Naive thymus-derived CD8-positive, alpha-beta T cell (primary cell): ENCODE measurements around the gene C12orf43. TPM values are rescaled to one million over a fixed set of nuclear protein-coding genes. Genes with fewer than 3 reads are reported as not detected.

Experiments used
- ATAC-seq, 2 donors: fragments of 150-1000 bp; cut with Tn5 transposase in 1 of 2; sonication (Bioruptor Pico), chemical (Tn5 transposase) in 1 of 2; 1 replicate in 1 of 2; 2 replicates in 1 of 2; pipeline ENCODE4 v1.10.0; 2021; ENCODE audit warnings: mild to moderate bottlenecking in 2 of 2, moderate library complexity in 2 of 2
- POLR2A ChIA-PET: fragments of 350-600 bp; sonication (Branson Sonifier 250); formaldehyde crosslinking; loops from one replicate; lab custom pipeline; 2021; ENCODE audit warnings: antibody characterized with exemption; lab: Charles Lee
- DNase-seq, 10 donors: peaks; one replicate each; pipeline versions ENCODE4 v3.0.0 to v3.0.0-alpha.2; 2020 to 2022
- H3K27ac Mint-ChIP-seq, 10 donors: one replicate each; pipeline ENCODE4 v1.8.0; 2020 to 2022; ENCODE audit warnings: mild to moderate bottlenecking in 10 of 10, mixed read lengths in 10 of 10, moderate library complexity in 4 of 10, inconsistent platforms in 1 of 10
- H3K27me3 Mint-ChIP-seq, 5 donors: one replicate each; pipeline ENCODE4 v1.8.0; 2021 to 2022; ENCODE audit warnings: mixed read lengths in 5 of 5
- H3K36me3 Mint-ChIP-seq, 3 donors: one replicate each; pipeline ENCODE4 v1.8.0; 2020 to 2022; ENCODE audit warnings: mixed read lengths in 3 of 3, mild to moderate bottlenecking in 2 of 3, inconsistent platforms in 1 of 3
- H3K4me1 Mint-ChIP-seq, 4 donors: one replicate each; pipeline ENCODE4 v1.8.0; 2021 to 2022; ENCODE audit warnings: mixed read lengths in 4 of 4
- H3K4me3 Mint-ChIP-seq, 10 donors: one replicate each; pipeline ENCODE4 v1.8.0; 2020 to 2022; ENCODE audit warnings: mild to moderate bottlenecking in 10 of 10, mixed read lengths in 10 of 10, moderate library complexity in 6 of 10, inconsistent platforms in 1 of 10
- H3K9me3 Mint-ChIP-seq, 9 donors: one replicate each; pipeline ENCODE4 v1.8.0; 2020 to 2022; ENCODE audit warnings: mixed read lengths in 9 of 9, mild to moderate bottlenecking in 3 of 9, inconsistent platforms in 1 of 9, moderate library complexity in 1 of 9
- polyA plus RNA-seq, 3 donors: library from polyadenylated mRNA; unstranded; fragments of 300-500 nt; fragmentation: Illumina TruSeq; gene quantifications; one replicate each; pipeline ENCODE4 v1.2.3, GENCODE V29; 2021
- total RNA-seq, 8 experiments: library from RNA in 2 of 8; stranded (reverse) in 2 of 8; gene quantifications; one replicate each; pipeline ENCODE4 v1.2.3 and lab custom pipeline; 2021 to 2026

C12orf43 gene
- total and polyA plus RNA-seq, 5 experiments from 2014 or later: 18.1 to 26.0 (median 23.4) TPM

DNA sequence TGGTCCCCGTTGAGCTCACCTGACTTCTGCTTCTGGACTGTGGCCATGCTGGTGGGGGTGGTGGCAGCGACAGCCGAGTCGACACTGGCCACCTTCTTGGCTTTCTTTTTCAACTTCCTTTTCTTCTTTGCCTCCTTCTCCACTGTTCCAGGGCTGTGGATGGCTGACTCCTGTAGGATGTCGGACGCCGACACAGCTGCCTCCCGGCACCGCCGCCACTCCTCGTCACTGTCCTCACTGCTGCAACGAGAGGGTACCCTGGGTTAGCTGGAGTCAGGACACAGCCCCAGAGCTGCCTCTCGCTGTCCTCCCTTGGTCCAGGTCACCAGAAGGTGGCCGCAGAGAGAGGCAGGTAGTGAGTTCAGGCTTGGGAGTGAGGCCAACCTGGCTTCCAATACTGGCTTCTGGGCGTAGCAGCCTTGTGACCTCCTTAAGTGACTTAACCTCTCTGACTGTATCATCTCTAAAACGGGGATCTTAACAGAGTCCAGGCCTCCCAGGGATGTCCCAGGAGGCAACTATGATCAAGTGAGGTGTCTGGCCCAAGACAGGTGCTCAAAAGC is 12.0 kb downstream of the C12orf43 start:
- no peak for ATAC-seq
- DNase-seq: no peak
- Mint-ChIP-seq H3K9me3 (no peaks in the 10 kb centered on the region), H3K27ac (peak overlapping the region in 1 of 10 donors; percentile 54), H3K4me1 (peaks cover 0 to 2% (median 0%) of the 10 kb centered on the region in 4 donors), H3K27me3 (no peaks in the 10 kb centered on the region), H3K4me3 (no peak overlapping the region), H3K36me3 (peaks cover 0 to 70% (median 21%) of the 10 kb centered on the region in 3 donors)
- POLR2A ChIA-PET: no interaction called here

- Mint-ChIP-seq H3K27me3 (no peaks in the 10 kb centered on the region), H3K36me3 (peaks cover 0 to 63% (median 18%) of the 10 kb centered on the region in 3 donors), H3K4me3 (no peak overlapping the region), H3K4me1 (peaks cover 0 to 2% (median 0%) of the 10 kb centered on the region in 4 donors), H3K9me3 (no peaks in the 10 kb centered on the region), H3K27ac (peak overlapping the region in 2 of 10 donors; percentile 2 to 73)
- ATAC-seq (no peak), DNase-seq (no peak)
- POLR2A ChIA-PET: no interaction called here
Measured at GRCh38 chr12:121003650-121004049, 12.6 kb downstream of the C12orf43 start.

DNA sequence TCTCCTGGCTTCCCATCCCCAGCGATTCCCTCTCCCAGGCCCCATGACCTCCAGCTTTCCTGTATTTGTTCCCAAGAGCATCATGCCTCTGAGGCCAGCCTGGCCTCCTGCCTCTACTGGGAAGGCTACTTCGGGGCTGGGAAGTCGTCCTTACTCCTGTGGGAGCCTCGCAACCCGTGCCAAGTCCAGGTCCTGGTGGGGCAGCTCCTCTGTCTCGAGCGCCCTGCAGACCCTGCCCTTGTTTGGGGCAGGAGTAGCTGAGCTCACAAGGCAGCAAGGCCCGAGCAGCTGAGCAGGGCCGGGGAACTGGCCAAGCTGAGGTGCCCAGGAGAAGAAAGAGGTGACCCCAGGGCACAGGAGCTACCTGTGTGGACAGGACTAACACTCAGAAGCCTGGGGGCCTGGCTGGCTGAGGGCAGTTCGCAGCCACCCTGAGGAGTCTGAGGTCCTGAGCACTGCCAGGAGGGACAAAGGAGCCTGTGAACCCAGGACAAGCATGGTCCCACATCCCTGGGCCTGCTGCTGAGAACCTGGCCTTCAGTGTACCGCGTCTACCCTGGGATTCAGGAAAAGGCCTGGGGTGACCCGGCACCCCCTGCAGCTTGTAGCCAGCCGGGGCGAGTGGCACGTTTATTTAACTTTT is 14.3 kb downstream of the C12orf43 start:
- peaks cover 0 to 48% (median 14%) of the 10 kb centered on the region in 3 donors for H3K36me3 Mint-ChIP-seq
- no peak overlapping the region for H3K4me3 Mint-ChIP-seq
- DNase-seq: no peak
- H3K9me3 Mint-ChIP-seq: no peaks in the 10 kb centered on the region
- H3K4me1 Mint-ChIP-seq: peaks cover 0 to 2% (median 0%) of the 10 kb centered on the region in 4 donors
- POLR2A ChIA-PET: no interaction called here
- peak overlapping the region in 1 of 10 donors; percentile 31 for H3K27ac Mint-ChIP-seq
- ATAC-seq: no peak
- no peaks in the 10 kb centered on the region for H3K27me3 Mint-ChIP-seq

GRCh38 chr12:121001060-121001459 is 15.2 kb downstream of the C12orf43 start:
- ATAC-seq (no peak), DNase-seq (no peak)
- Mint-ChIP-seq H3K4me3 (no peak overlapping the region), H3K9me3 (no peaks in the 10 kb centered on the region), H3K4me1 (peaks cover 0 to 2% (median 0%) of the 10 kb centered on the region in 4 donors), H3K36me3 (peaks cover 0 to 40% (median 11%) of the 10 kb centered on the region in 3 donors), H3K27ac (peak overlapping the region in 1 of 10 donors; percentile 31), H3K27me3 (peaks cover 0 to under 1% (median 0%) of the 10 kb centered on the region in 5 donors)
- POLR2A ChIA-PET: no interaction called here

GRCh38 chr12:121000530-121000929 is 15.8 kb downstream of the C12orf43 start:
- H3K27me3 Mint-ChIP-seq: peaks cover 0 to 6% (median 2%) of the 10 kb centered on the region in 5 donors
- ATAC-seq: no peak
- H3K27ac Mint-ChIP-seq: no peak overlapping the region
- POLR2A ChIA-PET: no interaction called here
- DNase-seq: no peak
- peaks cover 0 to 2% (median 1%) of the 10 kb centered on the region in 4 donors for H3K4me1 Mint-ChIP-seq
- H3K36me3 Mint-ChIP-seq: peaks cover 3 to 38% (median 11%) of the 10 kb centered on the region in 3 donors
- peaks cover 0 to 4% (median 0%) of the 10 kb centered on the region in 9 donors for H3K9me3 Mint-ChIP-seq
- H3K4me3 Mint-ChIP-seq: no peak overlapping the region

- H3K27ac Mint-ChIP-seq: no peak overlapping the region
- POLR2A ChIA-PET: interaction anchor here (0.5 kb wide), 1 partner anchor 241 kb away, joined by 4 read pairs; no protein-coding TSS in a partner anchor
- peaks cover 0 to 12% (median 1%) of the 10 kb centered on the region in 4 donors for H3K4me1 Mint-ChIP-seq
- H3K27me3 Mint-ChIP-seq: peaks cover 3 to 17% (median 9%) of the 10 kb centered on the region in 5 donors
- H3K9me3 Mint-ChIP-seq: peaks cover 0 to 11% (median 0%) of the 10 kb centered on the region in 9 donors
- H3K4me3 Mint-ChIP-seq: no peak overlapping the region
- ATAC-seq (no peak), DNase-seq (no peak)
- H3K36me3 Mint-ChIP-seq: peaks cover 4 to 29% (median 11%) of the 10 kb centered on the region in 3 donors
Measured at GRCh38 chr12:120999191-121000120, 16.8 kb downstream of the C12orf43 start.

DNA sequence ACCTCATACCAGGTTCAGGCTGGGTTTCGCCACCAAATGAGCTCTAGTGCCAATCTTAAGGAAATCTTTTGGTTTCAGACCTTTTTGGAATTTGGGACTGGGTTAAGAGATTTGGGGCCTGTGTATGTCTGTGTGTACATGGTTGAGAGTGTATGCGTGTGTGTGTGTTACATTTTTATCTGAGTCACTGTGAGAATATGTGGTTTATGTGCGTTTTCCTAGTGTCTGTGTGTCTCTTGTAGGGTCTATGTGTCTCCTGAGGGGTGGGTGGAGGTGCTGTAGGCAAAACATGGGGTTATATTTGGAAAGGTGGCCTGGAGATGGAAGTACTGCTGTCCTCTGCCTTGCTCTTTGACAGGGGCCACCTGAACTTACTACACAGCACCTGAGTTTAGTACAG is 17.9 kb downstream of the C12orf43 start:
- H3K27ac Mint-ChIP-seq: no peak overlapping the region
- peaks cover 0 to 13% (median 1%) of the 10 kb centered on the region in 4 donors for H3K4me1 Mint-ChIP-seq
- H3K36me3 Mint-ChIP-seq: peaks cover 2 to 19% (median 11%) of the 10 kb centered on the region in 3 donors
- DNase-seq: no peak
- no peak for ATAC-seq
- peaks cover 0 to 11% (median 0%) of the 10 kb centered on the region in 9 donors for H3K9me3 Mint-ChIP-seq
- POLR2A ChIA-PET: no interaction called here
- H3K4me3 Mint-ChIP-seq: no peak overlapping the region
- H3K27me3 Mint-ChIP-seq: peaks cover 5 to 23% (median 10%) of the 10 kb centered on the region in 5 donors

GRCh38 chr12:120997448-120997847 is 18.8 kb downstream of the C12orf43 start:
- Mint-ChIP-seq H3K9me3 (peaks cover 0 to 11% (median 0%) of the 10 kb centered on the region in 9 donors), H3K27me3 (peaks cover 7 to 30% (median 10%) of the 10 kb centered on the region in 5 donors), H3K4me1 (peaks cover 0 to 13% (median 1%) of the 10 kb centered on the region in 4 donors), H3K36me3 (peaks cover 2 to 11% (median 10%) of the 10 kb centered on the region in 3 donors), H3K27ac (peak overlapping the region in 1 of 10 donors; percentile 10), H3K4me3 (no peak overlapping the region)
- POLR2A ChIA-PET: interaction anchor here (0.6 kb wide), 1 partner anchor 1510 kb away, joined by 3 read pairs; no protein-coding TSS in a partner anchor
- no peak for ATAC-seq
- DNase-seq: no peak

DNA sequence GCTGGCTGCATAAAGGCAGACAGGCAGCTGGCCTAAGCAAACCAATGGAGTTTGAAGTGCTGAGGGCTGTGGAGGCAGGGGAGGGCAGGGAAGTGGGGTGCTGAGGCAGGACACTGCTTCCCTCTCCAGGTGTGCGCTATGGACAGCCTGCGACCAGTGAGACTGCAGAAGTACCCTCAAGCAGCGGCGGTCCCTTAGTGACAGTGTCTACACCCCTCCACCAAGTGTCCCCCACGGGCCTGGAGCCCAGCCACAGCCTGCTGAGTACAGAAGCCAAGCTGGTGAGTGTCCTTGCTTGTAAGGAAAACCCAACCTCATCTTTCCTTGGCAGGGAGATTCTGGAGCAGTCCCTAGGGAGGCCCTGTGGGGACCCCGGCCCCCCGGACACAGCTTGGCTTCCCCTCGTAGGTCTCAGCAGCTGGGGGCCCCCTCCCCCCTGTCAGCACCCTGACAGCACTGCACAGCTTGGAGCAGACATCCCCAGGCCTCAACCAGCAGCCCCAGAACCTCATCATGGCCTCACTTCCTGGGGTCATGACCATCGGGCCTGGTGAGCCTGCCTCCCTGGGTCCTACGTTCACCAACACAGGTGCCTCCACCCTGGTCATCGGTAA is 20.0 kb downstream of the C12orf43 start:
- ATAC-seq: no peak
- Mint-ChIP-seq H3K27me3 (peaks cover 7 to 30% (median 10%) of the 10 kb centered on the region in 5 donors), H3K9me3 (peaks cover 0 to 11% (median 0%) of the 10 kb centered on the region in 9 donors), H3K36me3 (peaks cover 0 to 11% (median 4%) of the 10 kb centered on the region in 3 donors), H3K4me3 (no peak overlapping the region), H3K4me1 (peaks cover 0 to 13% (median 1%) of the 10 kb centered on the region in 4 donors), H3K27ac (no peak overlapping the region)
- DNase-seq: no peak
- POLR2A ChIA-PET: no interaction called here

DNA sequence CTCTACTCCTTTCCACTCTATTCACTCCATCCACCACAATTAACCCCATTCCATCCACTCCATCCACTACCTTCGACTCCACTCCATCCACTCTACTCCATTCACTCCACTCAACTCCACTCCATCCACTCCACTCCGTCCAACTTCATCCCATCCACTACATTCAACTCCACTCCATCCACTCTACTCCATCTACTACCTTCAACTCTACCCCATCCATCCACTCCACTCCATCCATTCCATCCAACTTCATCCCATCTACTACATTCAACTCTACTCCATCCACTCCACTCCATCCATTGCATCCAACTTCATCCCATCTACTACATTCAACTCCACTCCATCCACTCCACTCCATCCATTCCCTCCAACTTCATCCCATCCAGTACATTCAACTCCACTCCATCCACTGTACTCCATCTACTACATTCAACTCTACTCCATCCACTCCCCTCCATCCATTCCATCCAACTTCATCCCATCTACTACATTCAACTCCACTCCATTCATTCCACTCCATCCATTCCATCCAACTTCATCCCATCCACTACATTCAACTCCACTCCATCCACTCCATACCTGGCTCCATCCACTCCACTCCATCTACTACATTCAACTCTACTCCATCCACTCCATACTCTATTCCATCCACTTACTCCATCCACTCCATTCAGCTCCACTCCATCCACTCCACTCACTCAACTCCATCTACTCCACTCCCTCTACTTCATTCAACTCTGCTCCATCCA is 21.5 kb downstream of the C12orf43 start:
- Mint-ChIP-seq H3K9me3 (peaks cover 0 to 11% (median 0%) of the 10 kb centered on the region in 9 donors), H3K27ac (no peak overlapping the region), H3K4me1 (peaks cover 0 to 13% (median 0%) of the 10 kb centered on the region in 4 donors), H3K36me3 (peaks cover 0 to 11% (median 4%) of the 10 kb centered on the region in 3 donors), H3K4me3 (no peak overlapping the region), H3K27me3 (peaks cover 7 to 30% (median 10%) of the 10 kb centered on the region in 5 donors)
- ATAC-seq: no peak
- POLR2A ChIA-PET: no interaction called here
- DNase-seq: no peak

- Mint-ChIP-seq H3K4me1 (peaks cover 0 to 13% (median 0%) of the 10 kb centered on the region in 4 donors), H3K27ac (no peak overlapping the region), H3K27me3 (peaks cover 7 to 30% (median 14%) of the 10 kb centered on the region in 5 donors)
Measured at GRCh38 chr12:120994059-120994458, 22.2 kb downstream of the C12orf43 start.

More at GRCh38 chr12:120994059-120994458, 22.2 kb downstream of the C12orf43 start:
- Mint-ChIP-seq H3K36me3 (peaks cover 0 to 11% (median 4%) of the 10 kb centered on the region in 3 donors), H3K4me3 (no peak overlapping the region), H3K9me3 (peaks cover 0 to 11% (median 0%) of the 10 kb centered on the region in 9 donors)
- POLR2A ChIA-PET: no interaction called here
- DNase-seq (no peak), ATAC-seq (no peak)
